Keratinocyte (primary cell): ENCODE results near the gene CIBAR2.

Experiments used
- EZH2 ChIP-seq: IDR thresholded peaks from one replicate; pipeline ENCODE4 v1.6.1; 2012; ENCODE audit warnings: inconsistent platforms, mild to moderate bottlenecking, low read length, moderate library complexity
- TF ChIP-seq, protein P1 (sequence below), 3 experiments: IDR thresholded peaks in 1 of 3; conservative IDR thresholded peaks in 1 of 3; optimal IDR thresholded peaks in 1 of 3; 2 replicates in 2 of 3; 3 replicates in 1 of 3; pipeline versions ENCODE3 to v1.5.1; 2011; ENCODE audit warnings: low read length in 3 of 3, mild to moderate bottlenecking in 3 of 3, moderate library complexity in 2 of 3, control low read depth in 1 of 3, inconsistent platforms in 1 of 3; ENCODE audit not compliant: insufficient read depth in 2 of 3; ENCODE audit errors: extremely low read depth in 1 of 3

DNA sequence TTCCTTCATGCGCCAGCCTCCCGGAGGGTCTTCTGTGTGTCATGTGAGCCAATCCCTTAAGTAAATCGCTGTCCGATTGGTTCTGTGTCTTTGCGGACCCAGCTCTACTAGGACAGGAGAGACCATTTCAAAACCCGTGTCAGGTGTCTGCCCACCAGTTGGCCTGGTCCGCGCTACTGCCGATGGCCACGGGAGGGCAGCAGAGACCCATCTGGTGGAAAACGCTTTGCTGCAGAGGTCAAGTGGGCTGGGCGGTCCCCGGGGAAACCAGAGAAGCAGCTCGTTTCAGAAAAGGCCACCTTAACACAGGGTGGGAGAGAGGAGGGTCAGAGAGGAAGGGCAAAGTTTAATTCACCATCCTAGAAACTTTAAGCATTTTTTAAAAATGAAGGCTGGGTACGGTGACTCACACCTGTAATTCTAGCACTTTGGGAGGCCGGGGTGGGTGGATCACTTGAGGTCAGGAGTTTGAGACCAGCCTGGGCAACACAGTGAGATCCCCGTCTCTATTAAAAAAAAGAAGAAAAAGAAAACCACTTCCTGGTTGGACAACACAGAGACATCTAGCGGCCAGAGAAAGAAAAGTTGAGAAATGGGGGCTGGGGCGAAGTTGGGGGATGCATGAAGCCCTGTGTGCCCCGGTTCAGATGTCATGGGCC, 2.8 kb upstream of the CIBAR2 start:
- TF ChIP-seq, protein P1, sequence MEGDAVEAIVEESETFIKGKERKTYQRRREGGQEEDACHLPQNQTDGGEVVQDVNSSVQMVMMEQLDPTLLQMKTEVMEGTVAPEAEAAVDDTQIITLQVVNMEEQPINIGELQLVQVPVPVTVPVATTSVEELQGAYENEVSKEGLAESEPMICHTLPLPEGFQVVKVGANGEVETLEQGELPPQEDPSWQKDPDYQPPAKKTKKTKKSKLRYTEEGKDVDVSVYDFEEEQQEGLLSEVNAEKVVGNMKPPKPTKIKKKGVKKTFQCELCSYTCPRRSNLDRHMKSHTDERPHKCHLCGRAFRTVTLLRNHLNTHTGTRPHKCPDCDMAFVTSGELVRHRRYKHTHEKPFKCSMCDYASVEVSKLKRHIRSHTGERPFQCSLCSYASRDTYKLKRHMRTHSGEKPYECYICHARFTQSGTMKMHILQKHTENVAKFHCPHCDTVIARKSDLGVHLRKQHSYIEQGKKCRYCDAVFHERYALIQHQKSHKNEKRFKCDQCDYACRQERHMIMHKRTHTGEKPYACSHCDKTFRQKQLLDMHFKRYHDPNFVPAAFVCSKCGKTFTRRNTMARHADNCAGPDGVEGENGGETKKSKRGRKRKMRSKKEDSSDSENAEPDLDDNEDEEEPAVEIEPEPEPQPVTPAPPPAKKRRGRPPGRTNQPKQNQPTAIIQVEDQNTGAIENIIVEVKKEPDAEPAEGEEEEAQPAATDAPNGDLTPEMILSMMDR (optimal IDR thresholded peaks at IDR 0.05 in 1 of 3, IDR thresholded peaks at IDR 0.05 in 1 of 3, conservative IDR thresholded peaks at IDR 0.05 in 1 of 3; ENCODE audit: extremely low read depth in 1 of 3, insufficient read depth in 2 of 3, low read length in 3 of 3), result peak; percentile 97 to 98 (median 97)
- no peak for TF ChIP-seq EZH2
